CD8-positive, alpha-beta memory T cell (primary cell): ENCODE measurements around the gene TRNAU1AP. TPM values are rescaled to one million over a fixed set of nuclear protein-coding genes. Genes with fewer than 3 reads are reported as not detected.
"Not testable (repeated sequence)": the region's sequence is repeated elsewhere in the genome, so short reads cannot be mapped to it uniquely, and the experiment has no call there.

Experiments
- CTCF ChIA-PET: fragments of 350-600 bp; sonication (Branson Sonifier 250); formaldehyde crosslinking; loops from one replicate; lab custom pipeline; 2021; ENCODE audit warnings: antibody characterized with exemption; lab: Charles Lee
- POLR2A ChIA-PET: fragments of 350-600 bp; sonication (Branson Sonifier 250); formaldehyde crosslinking; loops from one replicate; lab custom pipeline; 2021; ENCODE audit warnings: antibody characterized with exemption; lab: Charles Lee
- DNase-seq, 5 donors: peaks; one replicate each; pipeline versions ENCODE4 v3.0.0 to v3.0.0-alpha.2; 2020 to 2022; ENCODE audit warnings: mixed read lengths in 1 of 5
- H3K27ac ChIP-seq: one replicate; pipeline ENCODE4 v1.7.0; 2013; ENCODE audit warnings: low read depth, mild to moderate bottlenecking, low read length, moderate library complexity
- H3K27me3 ChIP-seq: 2 replicates; pipeline ENCODE4 v1.7.0; 2013; ENCODE audit warnings: low read length, mild to moderate bottlenecking; ENCODE audit not compliant: insufficient read depth, poor library complexity, severe bottlenecking
- H3K36me3 ChIP-seq: 2 replicates; pipeline ENCODE4 v1.7.0; 2013; ENCODE audit warnings: mild to moderate bottlenecking, low read length, moderate library complexity; ENCODE audit not compliant: insufficient read depth
- H3K4me1 ChIP-seq: 2 replicates; pipeline ENCODE4 v1.7.0; 2013; ENCODE audit warnings: mild to moderate bottlenecking, low read length, moderate library complexity; ENCODE audit not compliant: insufficient read depth
- H3K4me3 ChIP-seq: 2 replicates; pipeline ENCODE4 v1.7.0; 2013; ENCODE audit warnings: mild to moderate bottlenecking, low read length
- H3K9me3 ChIP-seq: 2 replicates; pipeline ENCODE4 v1.7.0; 2013; ENCODE audit warnings: mild to moderate bottlenecking, low read length
- H3K27ac Mint-ChIP-seq, 8 donors: one replicate each; pipeline ENCODE4 v1.8.0; 2020 to 2021; ENCODE audit warnings: mixed read lengths in 8 of 8, mild to moderate bottlenecking in 6 of 8, inconsistent platforms in 3 of 8, moderate library complexity in 3 of 8
- H3K27me3 Mint-ChIP-seq, 2 donors: one replicate each; pipeline ENCODE4 v1.8.0; 2020 to 2021; ENCODE audit warnings: mixed read lengths in 2 of 2, mild to moderate bottlenecking in 1 of 2, moderate library complexity in 1 of 2
- H3K36me3 Mint-ChIP-seq, 3 donors: one replicate each; pipeline ENCODE4 v1.8.0; 2020 to 2021; ENCODE audit warnings: mixed read lengths in 3 of 3, inconsistent platforms in 1 of 3, mild to moderate bottlenecking in 1 of 3
- H3K4me1 Mint-ChIP-seq, 3 donors: one replicate each; pipeline ENCODE4 v1.8.0; 2020 to 2021; ENCODE audit warnings: mixed read lengths in 3 of 3, inconsistent platforms in 1 of 3, mild to moderate bottlenecking in 1 of 3
- H3K4me3 Mint-ChIP-seq, 7 donors: one replicate each; pipeline ENCODE4 v1.8.0; 2020 to 2021; ENCODE audit warnings: mixed read lengths in 7 of 7, mild to moderate bottlenecking in 6 of 7, moderate library complexity in 4 of 7, inconsistent platforms in 2 of 7
- H3K9me3 Mint-ChIP-seq, 5 donors: one replicate each; pipeline ENCODE4 v1.8.0; 2020 to 2022; ENCODE audit warnings: mixed read lengths in 5 of 5, mild to moderate bottlenecking in 3 of 5, moderate library complexity in 2 of 5, inconsistent platforms in 1 of 5
- polyA plus RNA-seq: library from polyadenylated mRNA; unstranded; fragments of 300-500 nt; fragmentation: Illumina TruSeq; gene quantifications from one replicate; pipeline ENCODE4 v1.2.3, GENCODE V29; 2021
- total RNA-seq, 2 experiments: library from RNA; stranded (reverse); gene quantifications; one replicate each; pipeline ENCODE4 v1.2.3, GENCODE V29; 2021

TRNAU1AP gene
- total and polyA plus RNA-seq, 3 experiments from 2014 or later: 26.6 to 49.6 (median 46.0) TPM

DNA sequence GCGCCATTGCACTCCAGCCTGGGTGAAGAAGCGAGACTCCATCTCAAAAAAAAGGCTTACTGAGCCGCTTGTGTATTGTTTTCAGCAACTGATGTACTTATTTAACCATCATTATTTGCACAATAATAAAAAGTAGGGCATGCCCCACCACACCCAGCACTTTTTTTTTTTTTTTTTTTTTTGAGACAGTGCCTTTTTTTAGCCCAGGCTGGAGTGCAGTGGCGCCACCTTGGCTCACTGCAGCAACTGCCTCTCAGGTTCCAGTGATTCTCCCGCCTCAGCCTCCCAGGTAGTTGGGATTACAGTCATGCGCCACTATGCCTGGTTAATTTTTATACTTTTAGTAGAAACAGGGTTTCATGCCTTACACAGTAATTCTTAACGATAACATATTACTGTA, 12.2 kb upstream of the TRNAU1AP start:
- no peaks in the 10 kb centered on the region for H3K4me1 Mint-ChIP-seq
- H3K27ac Mint-ChIP-seq: no peak overlapping the region
- no peak overlapping the region for H3K4me3 Mint-ChIP-seq
- Histone ChIP-seq H3K4me1 (no peaks in the 10 kb centered on the region), H3K27me3 (no peaks in the 10 kb centered on the region), H3K4me3 (no peak overlapping the region), H3K27ac (no peak overlapping the region), H3K36me3 (peaks cover 13% of the 10 kb centered on the region), H3K9me3 (no peaks in the 10 kb centered on the region)
- ChIA-PET POLR2A (no interaction called here), CTCF (interaction anchor here (2.0 kb wide), 1 partner anchor 13 kb away, joined by 4 read pairs; the partner anchor contains the start of gene TRNAU1AP)
- peaks cover 0 to 24% (median 0%) of the 10 kb centered on the region in 3 donors for H3K36me3 Mint-ChIP-seq
- H3K9me3 Mint-ChIP-seq: no peaks in the 10 kb centered on the region
- DNase-seq: no peak
- H3K27me3 Mint-ChIP-seq: peaks cover 0 to 1% of the 10 kb centered on the region in 2 donors

DNA sequence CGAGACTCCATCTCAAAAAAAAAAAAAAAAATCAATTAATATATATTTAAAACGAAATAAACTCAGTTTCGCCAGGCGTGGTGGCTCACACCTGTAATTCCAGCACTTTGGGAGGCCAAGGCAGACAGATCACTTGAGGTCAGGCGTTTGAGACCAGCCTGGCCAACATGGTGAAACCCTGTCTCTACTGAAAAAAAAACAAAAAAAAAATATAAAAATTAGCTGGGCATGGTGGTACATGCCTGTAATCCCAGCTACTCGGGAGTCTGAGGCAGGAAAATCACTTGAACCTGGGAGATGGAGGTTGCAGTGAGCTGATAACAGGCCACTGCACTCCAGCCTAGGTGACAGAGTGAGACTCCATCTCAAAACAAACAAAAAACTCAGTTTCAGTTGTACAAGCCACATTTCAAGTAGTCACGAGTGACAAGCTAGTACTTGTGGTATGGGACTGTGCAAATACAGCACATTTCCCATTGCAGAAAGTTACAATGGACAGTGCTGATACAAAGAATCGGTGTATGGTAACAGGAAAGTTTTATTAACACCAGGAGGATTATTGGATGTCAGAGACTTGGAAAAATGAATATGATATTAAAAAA, 11.4 kb upstream of the TRNAU1AP start:
- CTCF ChIA-PET: not testable (repeated sequence)

DNA sequence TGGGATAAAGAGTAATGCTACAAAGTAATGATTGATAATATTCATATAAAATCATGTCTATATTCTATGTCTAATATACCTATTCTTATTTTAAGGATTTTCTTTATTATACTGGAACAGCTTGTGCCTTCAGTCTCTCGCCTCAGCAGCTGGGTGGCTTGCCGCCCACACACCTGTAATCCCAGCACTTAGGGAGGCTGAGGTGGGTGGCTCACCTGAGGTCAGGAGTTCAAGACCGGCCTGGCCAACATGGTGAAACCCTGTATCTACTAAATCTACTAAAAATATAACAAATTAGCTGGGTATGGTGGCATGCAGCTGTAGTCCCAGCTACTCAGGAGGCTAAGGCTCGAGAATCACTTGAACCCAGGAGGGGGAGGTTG, 7.6 kb upstream of the TRNAU1AP start:
- Mint-ChIP-seq H3K27ac (no peak overlapping the region), H3K4me3 (no peak overlapping the region), H3K4me1 (no peaks in the 10 kb centered on the region), H3K27me3 (no peaks in the 10 kb centered on the region), H3K36me3 (no peaks in the 10 kb centered on the region), H3K9me3 (no peaks in the 10 kb centered on the region)
- no peak overlapping the region for H3K27ac ChIP-seq
- POLR2A ChIA-PET: no interaction called here
- H3K27me3 ChIP-seq: no peaks in the 10 kb centered on the region
- H3K9me3 ChIP-seq: no peaks in the 10 kb centered on the region
- no peak for DNase-seq
- CTCF ChIA-PET: no interaction called here
- no peaks in the 10 kb centered on the region for H3K36me3 ChIP-seq
- H3K4me3 ChIP-seq: no peak overlapping the region
- H3K4me1 ChIP-seq: no peaks in the 10 kb centered on the region

More for the DNA sequence above, 11.4 kb upstream of the TRNAU1AP start:
- H3K27me3 Mint-ChIP-seq, H3K9me3 ChIP-seq, DNase-seq, H3K27ac Mint-ChIP-seq, H3K4me1 Mint-ChIP-seq, H3K9me3 Mint-ChIP-seq, POLR2A ChIA-PET, H3K27ac ChIP-seq, H3K36me3 ChIP-seq, H3K4me1 ChIP-seq, H3K4me3 Mint-ChIP-seq, H3K4me3 ChIP-seq, H3K27me3 ChIP-seq: not testable (repeated sequence)
- H3K36me3 Mint-ChIP-seq: peaks cover 0 to 17% (median 0%) of the 10 kb centered on the region in 3 donors

DNA sequence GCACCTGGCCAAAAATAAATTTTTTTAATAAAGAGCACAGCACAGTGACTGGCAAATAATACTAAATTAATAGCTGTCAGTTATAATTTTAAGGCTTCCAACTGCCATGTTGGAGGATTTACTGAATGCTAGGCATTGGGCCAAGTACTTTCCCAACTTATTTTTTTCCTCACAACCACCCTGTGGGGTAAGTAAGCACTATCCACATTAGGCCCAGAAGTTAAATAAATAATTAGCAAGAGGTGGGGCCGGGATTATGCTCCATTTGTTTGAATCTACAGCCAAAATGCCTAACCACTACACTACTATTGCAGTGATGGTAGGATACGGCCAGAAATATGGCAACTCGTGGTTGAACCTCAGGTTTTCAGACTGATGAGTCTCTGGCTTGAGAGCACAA, 4.6 kb upstream of the TRNAU1AP start:
- Mint-ChIP-seq H3K36me3 (peaks cover 0 to 7% (median 0%) of the 10 kb centered on the region in 3 donors), H3K27me3 (no peaks in the 10 kb centered on the region), H3K4me3 (no peak overlapping the region), H3K9me3 (no peaks in the 10 kb centered on the region), H3K4me1 (peaks cover 4 to 17% (median 12%) of the 10 kb centered on the region in 3 donors), H3K27ac (peak overlapping the region in 1 of 8 donors; percentile 11)
- no peak for DNase-seq
- Histone ChIP-seq H3K27ac (no peak overlapping the region), H3K9me3 (no peaks in the 10 kb centered on the region), H3K4me3 (no peak overlapping the region), H3K27me3 (no peaks in the 10 kb centered on the region), H3K36me3 (no peaks in the 10 kb centered on the region), H3K4me1 (peaks cover 9% of the 10 kb centered on the region)
- ChIA-PET CTCF (no interaction called here), POLR2A (no interaction called here)

DNA sequence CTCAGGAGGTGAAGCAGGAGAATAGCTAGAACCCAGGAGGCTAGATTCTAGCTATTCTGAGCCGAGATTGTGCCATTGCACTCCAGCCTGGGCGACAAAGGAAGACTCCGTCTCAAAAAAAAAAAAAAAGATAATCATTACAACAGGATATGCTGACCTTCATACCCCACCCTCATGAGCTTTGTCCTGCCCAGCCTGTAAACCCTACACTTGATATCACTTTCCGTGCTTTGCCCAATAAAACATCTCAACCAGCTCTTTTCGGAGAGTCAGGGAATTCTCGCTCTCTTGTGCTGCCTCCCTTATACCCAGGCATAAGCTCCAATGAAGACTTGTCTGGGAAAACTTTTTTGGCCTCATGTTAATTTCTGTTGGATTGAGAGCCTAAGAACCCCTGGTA, 1.5 kb upstream of the TRNAU1AP start:
- H3K27ac ChIP-seq: no peak overlapping the region
- peak overlapping the region in 7 of 8 donors; percentile 63 to 99 (median 94) for H3K27ac Mint-ChIP-seq

DNA sequence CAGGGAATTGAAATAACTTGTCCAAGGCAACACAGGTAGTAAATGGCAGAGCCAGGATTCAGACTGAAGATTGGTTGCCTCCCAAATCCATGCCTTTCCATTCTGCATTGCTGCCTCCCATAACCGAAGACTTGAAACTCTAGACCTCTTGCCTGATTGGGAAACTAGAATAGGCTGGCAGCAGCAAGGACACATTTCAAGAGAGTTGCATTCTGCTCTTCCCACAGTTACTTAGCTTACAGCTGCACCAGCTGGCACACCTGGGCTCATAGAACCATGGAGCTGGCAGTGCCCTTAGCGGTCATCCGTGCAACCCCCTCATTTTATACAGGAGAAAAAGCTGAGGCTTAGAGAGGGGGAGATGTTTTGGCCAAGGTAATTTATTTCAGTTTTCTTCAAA, 8.0 kb downstream of the TRNAU1AP start:
- POLR2A ChIA-PET: no interaction called here
- Mint-ChIP-seq H3K9me3 (no peaks in the 10 kb centered on the region), H3K4me1 (no peaks in the 10 kb centered on the region), H3K27me3 (no peaks in the 10 kb centered on the region), H3K36me3 (peaks cover 0 to 75% (median 3%) of the 10 kb centered on the region in 3 donors), H3K4me3 (no peak overlapping the region), H3K27ac (peak overlapping the region in 1 of 8 donors; percentile 33)
- no peak overlapping the region for H3K27ac ChIP-seq
- no peak overlapping the region for H3K4me3 ChIP-seq
- H3K4me1 ChIP-seq: no peaks in the 10 kb centered on the region
- DNase-seq: no peak
- H3K9me3 ChIP-seq: no peaks in the 10 kb centered on the region
- H3K36me3 ChIP-seq: peaks cover 35% of the 10 kb centered on the region
- no peaks in the 10 kb centered on the region for H3K27me3 ChIP-seq
- CTCF ChIA-PET: no interaction called here

More for the DNA sequence above, 1.5 kb upstream of the TRNAU1AP start:
- peaks cover 19% of the 10 kb centered on the region for H3K4me1 ChIP-seq
- H3K36me3 ChIP-seq: peaks cover 4% of the 10 kb centered on the region
- H3K9me3 ChIP-seq: no peaks in the 10 kb centered on the region
- no peaks in the 10 kb centered on the region for H3K27me3 ChIP-seq
- Mint-ChIP-seq H3K27me3 (no peaks in the 10 kb centered on the region), H3K36me3 (peaks cover 0 to 24% (median 0%) of the 10 kb centered on the region in 3 donors), H3K4me3 (peak overlapping the region in 1 of 7 donors; percentile 3), H3K9me3 (no peaks in the 10 kb centered on the region), H3K4me1 (peaks cover 20 to 37% (median 21%) of the 10 kb centered on the region in 3 donors)
- POLR2A ChIA-PET: interaction anchor here (0.5 to 4.6 kb wide), 4 partner anchors 29 to 185 kb away, joined by 3 to 59 read pairs (median 4); partner anchors contain the start of genes RNU11 and YTHDF2
- CTCF ChIA-PET: interaction anchor here (1.1 to 1.5 kb wide), 2 partner anchors 33 to 185 kb away, joined by 4 read pairs; partner anchors contain the start of gene YTHDF2
- no peak overlapping the region for H3K4me3 ChIP-seq
- no peak for DNase-seq

DNA sequence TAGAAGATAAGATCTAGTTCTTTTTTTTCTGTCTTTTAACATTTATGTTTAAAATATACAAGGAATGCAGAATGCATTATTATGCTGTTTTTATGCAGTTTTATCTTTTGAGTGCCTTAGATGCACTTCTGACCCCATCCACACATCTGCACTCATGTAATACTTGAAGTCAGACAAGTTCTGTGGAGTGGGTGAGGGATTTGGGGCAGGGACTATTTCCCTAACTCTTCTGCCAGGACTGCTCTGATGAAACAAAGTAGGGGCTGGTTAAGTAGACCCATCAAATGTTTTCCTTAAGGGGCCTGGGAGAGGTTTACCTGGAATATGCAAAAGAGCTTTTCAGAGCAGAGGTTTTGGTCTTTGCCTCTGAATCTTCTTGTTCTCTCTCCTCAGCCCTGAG, 11.4 kb downstream of the TRNAU1AP start:
- ChIA-PET CTCF (interaction anchor here (0.6 to 0.8 kb wide), 3 partner anchors 11 to 76 kb away, joined by 3 read pairs; no protein-coding TSS in a partner anchor), POLR2A (interaction anchor here (0.5 to 1.6 kb wide), 2 partner anchors 9 to 14 kb away, joined by 3 to 4 read pairs; no protein-coding TSS in a partner anchor)
- Histone ChIP-seq H3K4me3 (no peak overlapping the region), H3K36me3 (peaks cover 55% of the 10 kb centered on the region), H3K9me3 (no peaks in the 10 kb centered on the region), H3K27me3 (no peaks in the 10 kb centered on the region), H3K27ac (no peak overlapping the region), H3K4me1 (no peaks in the 10 kb centered on the region)
- Mint-ChIP-seq H3K4me3 (no peak overlapping the region), H3K4me1 (no peaks in the 10 kb centered on the region), H3K9me3 (no peaks in the 10 kb centered on the region), H3K27me3 (no peaks in the 10 kb centered on the region), H3K27ac (peak overlapping the region in 1 of 8 donors; percentile 17), H3K36me3 (peaks cover 0 to 79% (median 7%) of the 10 kb centered on the region in 3 donors)
- DNase-seq: no peak

DNA sequence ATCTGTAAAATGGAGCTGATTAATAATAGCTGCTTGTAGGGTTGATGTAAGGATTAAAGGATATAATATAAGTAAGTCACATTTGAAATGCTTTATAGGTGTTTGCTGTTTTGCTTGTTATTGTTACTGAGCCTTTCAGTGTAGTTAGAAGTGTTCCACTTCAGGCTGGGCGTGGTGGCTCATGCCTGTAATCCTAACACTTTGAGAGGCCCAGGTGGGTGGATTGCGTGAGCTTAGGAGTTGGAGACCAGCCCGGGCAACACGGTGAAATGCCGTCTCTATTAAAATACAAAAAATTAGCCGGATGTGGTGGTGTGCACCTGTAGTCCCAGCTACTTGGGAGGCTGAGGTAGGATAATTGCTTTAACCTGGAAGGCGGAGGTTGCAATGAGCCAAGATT, 12.2 kb downstream of the TRNAU1AP start:
- ChIA-PET CTCF (interaction anchor here (0.6 to 0.8 kb wide), 2 partner anchors 10 to 15 kb away, joined by 3 read pairs; no protein-coding TSS in a partner anchor), POLR2A (interaction anchor here (1.6 kb wide), 1 partner anchor 13 kb away, joined by 4 read pairs; no protein-coding TSS in a partner anchor)

More for the DNA sequence above, 12.2 kb downstream of the TRNAU1AP start:
- DNase-seq: no peak
- Mint-ChIP-seq H3K27me3 (no peaks in the 10 kb centered on the region), H3K4me1 (no peaks in the 10 kb centered on the region), H3K27ac (no peak overlapping the region), H3K9me3 (no peaks in the 10 kb centered on the region), H3K4me3 (no peak overlapping the region), H3K36me3 (peaks cover 0 to 73% (median 7%) of the 10 kb centered on the region in 3 donors)
- Histone ChIP-seq H3K27ac (no peak overlapping the region), H3K9me3 (no peaks in the 10 kb centered on the region), H3K4me1 (no peaks in the 10 kb centered on the region), H3K27me3 (no peaks in the 10 kb centered on the region), H3K36me3 (peaks cover 55% of the 10 kb centered on the region), H3K4me3 (no peak overlapping the region)
